A673 (cell line): ENCODE measurements around the gene MDGA2. TPM values are rescaled to one million over a fixed set of nuclear protein-coding genes. Genes with fewer than 3 reads are reported as not detected.

ENCODE experiments used
- Bru-seq: library from RNA; stranded (reverse); fragments of 400-500 nt; gene quantifications from one replicate; lab custom pipeline; 2021; lab: Mats Ljungman, UMichigan
- BruChase-seq, 2 experiments: library from RNA; stranded (reverse); fragments of 400-500 nt; gene quantifications; one replicate each; lab custom pipeline; 2021; lab: Mats Ljungman, UMichigan
- BruUV-seq: library from RNA; stranded (reverse); fragments of 400-500 nt; replicated peaks from 2 replicates; lab custom pipeline; 2021; lab: Mats Ljungman, UMichigan
- CTCF ChIA-PET: fragments of 300-600 bp; sonication (Branson Sonifier 250); formaldehyde crosslinking; loops from one replicate; lab custom pipeline; 2022; ENCODE audit warnings: antibody characterized with exemption; lab: Charles Lee
- POLR2A ChIA-PET: fragments of 300-600 bp; sonication (Branson Sonifier 250); formaldehyde crosslinking; loops from one replicate; lab custom pipeline; 2022; ENCODE audit warnings: antibody characterized with exemption; ENCODE audit not compliant: low non-redundant PET; lab: Charles Lee
- DNase-seq: peaks from one replicate; pipeline ENCODE4 v3.0.0-alpha.2; 2015; ENCODE audit warnings: low spot score
- H3K27ac ChIP-seq: fragments of 200-600 bp; sonication (generic); 2 replicates; pipeline ENCODE4 v1.5.1; 2016; ENCODE audit warnings: mixed run types, low read depth, mild to moderate bottlenecking, mixed read lengths, antibody characterized with exemption, low read length; ENCODE audit not compliant: poor library complexity, severe bottlenecking
- H3K27me3 ChIP-seq: fragments of 200-600 bp; sonication (generic); replicated peaks from 2 replicates; pipeline ENCODE4 v1.6.1; 2017; ENCODE audit warnings: mixed run types, low read depth, mild to moderate bottlenecking, mixed read lengths, antibody characterized with exemption, low read length; ENCODE audit not compliant: insufficient read depth, poor library complexity
- H3K36me3 ChIP-seq: fragments of 200-600 bp; sonication (generic); 2 replicates; pipeline ENCODE4 v1.6.1; 2016; ENCODE audit warnings: mixed run types, mild to moderate bottlenecking, mixed read lengths, antibody characterized with exemption, low read length; ENCODE audit not compliant: insufficient read depth, poor library complexity, severe bottlenecking
- H3K4me1 ChIP-seq: fragments of 200-600 bp; sonication (generic); 2 replicates; pipeline ENCODE4 v1.6.1; 2017; ENCODE audit warnings: mixed run types, mild to moderate bottlenecking, mixed read lengths, antibody characterized with exemption, low read length; ENCODE audit not compliant: insufficient read depth, poor library complexity, severe bottlenecking
- H3K4me3 ChIP-seq: fragments of 200-600 bp; sonication (generic); 2 replicates; pipeline ENCODE4 v1.5.1; 2016; ENCODE audit warnings: low read depth, mixed run types, mild to moderate bottlenecking, mixed read lengths, low read length; ENCODE audit not compliant: poor library complexity, severe bottlenecking
- H3K9me3 ChIP-seq: fragments of 200-600 bp; sonication (generic); 2 replicates; pipeline ENCODE4 v1.6.1; 2016; ENCODE audit warnings: mixed run types, low read depth, mild to moderate bottlenecking, mixed read lengths, antibody characterized with exemption, low read length; ENCODE audit not compliant: poor library complexity, severe bottlenecking
- CTCF ChIP-seq: fragments of 300-800, 200-600 bp; sonication (generic); conservative IDR thresholded peaks from 2 replicates; pipeline ENCODE4 v1.5.1; 2017; ENCODE audit warnings: low read depth, mild to moderate bottlenecking, antibody characterized with exemption, low read length, moderate library complexity, mixed read lengths
- EZH2 ChIP-seq: fragments of 200-600 bp; sonication (generic); IDR thresholded peaks from 2 replicates; pipeline ENCODE4 v1.6.1; 2017; ENCODE audit warnings: borderline replicate concordance, low read depth, mild to moderate bottlenecking, mixed read lengths, antibody characterized with exemption, low read length; ENCODE audit not compliant: poor library complexity, severe bottlenecking
- intact Hi-C: fragments of 100-400 bp; cut with micrococcal nuclease; formaldehyde crosslinking; loops from one replicate; pipeline ENCODE4 v1.10.0; 2022; ENCODE audit not compliant: unreplicated experiment
- long read RNA-seq: library from polyadenylated mRNA; stranded (forward); transcript quantifications from one replicate; pipeline ENCODE4 v2.0.0, GENCODE V29; 2022
- total RNA-seq: library from RNA; stranded (reverse); gene quantifications from 2 replicates; pipeline ENCODE4 v1.2.3, GENCODE V29; 2021

The MDGA2 gene
- total RNA-seq (not detected in 2 replicates), Bru-seq, nascent RNA (percentile 4 among the genes with signal in this experiment), BruChase-seq, experiment 1, labeled RNA remaining after a 2-hour chase (percentile 5 among the genes with signal in this experiment), BruChase-seq, experiment 2, labeled RNA remaining after a 6-hour chase (percentile 6 among the genes with signal in this experiment)
- long read RNA-seq = 0 reads

GRCh38 chr14:47675466-47676314 lies at the start of gene MDGA2:
Gene MDGA2, minus strand, starts transcription at chr14:47675605.
- no TSS peak for BruUV-seq
- peak; percentile 14 for DNase-seq
- CTCF ChIA-PET = no interaction called here

GRCh38 chr14:47722929-47723693 lies 47.7 kb upstream of the MDGA2 start:
- intact Hi-C loops = no loop called here
- H3K4me1 ChIP-seq = no peaks in the 10 kb centered on the region
- no TSS peak for BruUV-seq
- DNase-seq = no peak
- ChIA-PET CTCF (no interaction called here), POLR2A (no interaction called here)
- TF ChIP-seq EZH2 (no peak), CTCF (no peak)
- H3K4me3 ChIP-seq = no peak overlapping the region
- no peaks in the 10 kb centered on the region for H3K9me3 ChIP-seq
- H3K27ac ChIP-seq = no peak overlapping the region
- no peaks in the 10 kb centered on the region for H3K36me3 ChIP-seq
- no peaks in the 10 kb centered on the region for H3K27me3 ChIP-seq

More at GRCh38 chr14:47675466-47676314, at the start of gene MDGA2:
- no peaks in the 10 kb centered on the region for H3K9me3 ChIP-seq
- H3K4me1 ChIP-seq = peaks cover 14% of the 10 kb centered on the region
- peak within 1 kb of the TSS; percentile 35 for H3K4me3 ChIP-seq
- TF ChIP-seq EZH2 = peak; percentile 74
- no peak for TF ChIP-seq CTCF
- H3K36me3 ChIP-seq = no peaks in the 10 kb centered on the region
- intact Hi-C loops = no loop called here
- POLR2A ChIA-PET = no interaction called here
- H3K27me3 ChIP-seq = peaks cover 72% of the 10 kb centered on the region
- H3K27ac ChIP-seq = no peak within 1 kb of the TSS

- H3K27ac ChIP-seq = no peak overlapping the region
- CTCF ChIA-PET = no interaction called here
- no peak overlapping the region for H3K4me3 ChIP-seq
- intact Hi-C loops = no loop called here
- no TSS peak for BruUV-seq
- no peaks in the 10 kb centered on the region for H3K36me3 ChIP-seq
- POLR2A ChIA-PET = no interaction called here
- no peak for TF ChIP-seq EZH2
- H3K27me3 ChIP-seq = no peaks in the 10 kb centered on the region
- H3K9me3 ChIP-seq = no peaks in the 10 kb centered on the region
- H3K4me1 ChIP-seq = no peaks in the 10 kb centered on the region
- no peak for DNase-seq
These were observed 44.9 kb upstream of the MDGA2 start for GRCh38 chr14:47720281-47720680.
